Stimulated activated CD8-positive, alpha-beta memory T cell treated with anti-CD3 and anti-CD28 coated beads, Interleukin-15, amount 100 ng/mL, for 24 hours (primary cell): ENCODE measurements around the gene FGD1.
A peak's percentile ranks its signal among the peaks of the same experiment; 100 is the strongest.

ENCODE experiments used
- DNase-seq: peaks from one replicate; pipeline ENCODE4 v3.0.0-alpha.2; 2020; ENCODE audit warnings: low read depth

The FGD1 gene

DNA sequence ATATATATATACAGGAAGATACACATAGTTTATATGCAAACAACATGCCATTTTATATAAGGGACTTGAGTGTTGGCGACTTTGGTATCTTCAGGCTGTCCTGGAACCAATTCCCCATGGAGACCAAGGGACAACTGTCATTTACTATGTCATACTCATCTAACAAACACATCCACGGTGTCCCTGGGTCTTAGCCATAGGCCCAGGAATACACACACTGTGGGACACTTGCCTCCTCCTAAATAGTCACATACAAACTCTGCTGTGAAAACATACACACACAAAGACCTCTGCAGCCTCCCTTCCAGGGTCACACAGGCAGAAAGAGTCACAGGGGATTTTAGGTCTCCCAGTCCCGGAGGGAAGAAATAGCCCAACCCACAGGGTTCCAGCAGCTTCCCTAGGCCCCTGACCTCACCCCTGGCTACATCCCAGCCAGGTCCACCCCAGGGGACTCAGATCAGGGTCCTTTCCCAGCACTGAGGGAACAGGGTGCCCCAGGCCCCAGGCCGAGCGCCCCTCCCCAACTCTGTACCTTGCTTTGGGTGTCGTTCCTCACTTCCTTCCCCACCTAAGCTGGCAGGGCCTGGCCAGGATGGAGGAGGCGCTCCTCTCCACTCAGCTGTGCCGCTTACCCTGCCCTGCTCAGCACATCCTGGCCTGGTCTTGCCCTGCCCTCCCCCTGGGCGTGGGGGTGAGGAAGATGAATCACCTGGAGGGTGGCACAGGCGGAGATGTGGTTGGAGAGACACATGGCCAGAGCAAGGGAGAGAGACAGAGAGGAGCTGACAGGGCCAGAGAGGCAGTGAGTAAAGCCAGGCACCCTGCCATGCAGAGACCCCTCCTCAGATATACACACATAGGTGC lies 21.8 kb downstream of the FGD1 start:
- no peak for DNase-seq

DNA sequence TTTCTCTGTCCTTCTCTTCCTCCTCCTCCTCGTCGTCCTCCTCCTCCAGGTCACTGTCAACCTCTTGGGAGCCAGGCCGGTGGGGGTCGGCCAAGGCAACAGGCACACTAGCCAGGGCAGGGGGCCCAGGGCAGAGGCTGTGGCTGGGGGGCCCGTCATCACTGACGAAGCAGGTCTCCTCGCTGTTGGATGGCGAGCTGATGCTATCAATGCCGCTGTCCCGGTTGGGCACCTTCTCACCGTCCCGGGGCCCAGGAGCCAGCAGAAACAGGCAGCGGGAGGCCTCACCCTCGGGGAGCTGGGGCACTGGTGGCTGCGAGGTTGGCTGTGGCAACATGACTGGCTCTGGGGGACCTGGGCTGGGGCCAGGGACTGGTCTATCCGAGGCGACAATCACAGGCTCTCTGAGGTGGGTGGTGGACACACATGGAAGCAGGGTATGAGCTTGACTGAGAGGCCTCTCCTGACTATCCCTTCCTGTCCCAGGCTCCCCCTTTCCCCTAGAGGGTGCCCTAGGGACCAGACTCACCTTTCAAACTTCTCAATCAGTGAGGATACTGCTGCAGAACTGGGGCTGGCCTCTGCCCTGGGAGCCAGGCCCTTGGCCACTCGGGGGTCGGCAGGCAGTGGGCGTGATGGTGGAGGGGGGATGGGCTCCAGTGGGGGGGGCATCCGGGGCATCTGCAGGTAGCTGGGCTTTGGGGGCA lies 25.8 kb downstream of the FGD1 start:
- no peak for DNase-seq

DNA sequence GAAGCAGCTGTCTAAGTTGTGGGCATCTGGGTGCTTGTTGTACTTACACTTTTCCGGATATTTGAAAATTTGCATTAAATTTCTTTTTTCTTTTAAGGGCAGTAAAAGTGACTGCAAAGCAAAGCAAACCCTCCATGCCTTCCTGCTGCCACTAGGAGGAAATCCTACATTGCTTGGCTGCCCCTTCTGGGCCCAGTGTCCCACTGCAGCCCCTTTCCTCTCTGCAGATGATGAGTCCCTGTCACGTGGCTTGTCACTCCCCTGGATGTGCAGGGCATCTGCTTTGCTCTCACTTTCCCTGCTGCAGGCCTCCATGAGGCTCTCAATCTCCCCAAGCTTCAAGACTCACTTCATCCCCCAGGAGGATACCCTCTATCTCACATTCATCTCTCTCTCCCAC lies 43.1 kb downstream of the FGD1 start:
- no peak for DNase-seq

DNA sequence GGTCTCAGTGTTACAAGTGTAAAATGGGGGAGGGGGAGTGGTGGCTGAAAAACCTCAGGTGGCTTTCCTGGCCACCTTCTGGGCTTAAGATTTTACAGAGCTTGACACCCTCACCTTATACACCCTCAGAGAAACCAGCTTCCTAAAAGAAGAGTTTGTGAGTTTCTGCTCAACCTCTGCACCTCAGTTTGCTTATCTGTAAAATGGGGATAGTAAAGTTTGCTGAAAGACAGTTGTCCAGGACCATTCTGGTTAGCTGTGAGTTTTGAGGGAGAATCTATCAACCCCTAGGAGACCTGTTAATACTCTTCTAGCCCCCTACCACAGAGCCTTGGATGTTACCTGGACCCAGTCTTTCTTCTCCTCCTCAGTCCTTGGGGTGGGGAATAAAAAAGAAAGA lies 46.1 kb downstream of the FGD1 start:
- no peak for DNase-seq

DNA sequence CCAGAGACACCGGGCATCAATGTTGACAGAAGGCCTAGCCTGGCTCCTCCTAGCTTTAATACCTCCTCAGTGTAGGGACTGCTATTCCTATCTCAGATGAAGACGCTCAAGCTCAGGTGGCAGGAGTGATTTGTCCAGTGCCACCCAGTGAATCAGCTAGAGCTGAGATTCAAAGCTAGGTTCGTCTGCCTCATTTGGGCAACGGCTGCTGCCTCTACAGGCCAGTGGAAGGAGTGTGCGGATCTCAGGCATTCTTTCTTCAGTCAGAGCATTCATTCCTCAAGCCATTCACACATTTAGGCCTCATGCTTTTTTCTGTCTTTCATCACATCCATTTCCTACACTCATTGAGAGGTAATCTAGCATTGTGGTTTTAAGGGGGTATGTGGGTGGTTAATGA lies 48.6 kb downstream of the FGD1 start:
- DNase-seq, result no peak

DNA sequence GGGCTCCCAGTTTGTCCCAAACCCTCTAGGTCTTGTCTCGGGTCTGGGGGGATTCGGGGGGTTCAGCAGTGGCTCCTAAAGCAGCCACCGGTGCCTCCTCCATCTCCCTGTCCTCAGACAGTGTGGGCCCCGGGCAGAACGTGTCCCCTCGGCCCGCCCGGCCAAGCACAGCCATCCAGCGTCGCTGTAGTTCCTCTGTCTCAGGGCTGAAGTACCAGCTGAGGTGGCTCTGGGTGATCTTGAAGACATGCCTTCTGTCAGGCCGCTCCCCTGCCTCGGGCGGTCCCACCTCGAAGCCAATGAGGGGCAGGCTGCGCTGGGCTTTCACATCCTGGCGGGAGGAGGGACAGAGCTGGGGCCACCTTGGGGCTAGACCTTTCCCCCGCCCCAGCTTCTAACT lies 50.0 kb downstream of the FGD1 start:
- DNase-seq, result no peak

DNA sequence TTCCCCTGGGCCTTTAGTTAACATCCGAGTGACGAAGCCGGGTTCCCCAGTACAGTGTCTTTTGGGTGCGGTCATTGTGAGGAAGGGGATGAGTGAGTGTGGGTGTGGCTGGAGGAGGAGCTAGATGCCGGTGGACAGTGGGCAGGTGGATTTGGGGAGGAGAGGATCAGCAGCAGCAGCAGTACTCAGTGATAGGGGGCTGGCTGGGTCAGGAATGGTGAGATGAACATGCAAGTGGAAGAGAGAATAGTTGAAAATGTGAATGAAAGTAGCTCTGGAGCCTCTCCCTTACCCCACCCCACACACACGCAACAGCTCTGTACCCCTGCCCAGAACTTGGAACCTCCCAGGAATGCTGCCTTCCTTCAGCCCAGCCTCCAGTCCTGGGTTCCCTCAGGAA lies 51.3 kb downstream of the FGD1 start:
- no peak for DNase-seq

DNA sequence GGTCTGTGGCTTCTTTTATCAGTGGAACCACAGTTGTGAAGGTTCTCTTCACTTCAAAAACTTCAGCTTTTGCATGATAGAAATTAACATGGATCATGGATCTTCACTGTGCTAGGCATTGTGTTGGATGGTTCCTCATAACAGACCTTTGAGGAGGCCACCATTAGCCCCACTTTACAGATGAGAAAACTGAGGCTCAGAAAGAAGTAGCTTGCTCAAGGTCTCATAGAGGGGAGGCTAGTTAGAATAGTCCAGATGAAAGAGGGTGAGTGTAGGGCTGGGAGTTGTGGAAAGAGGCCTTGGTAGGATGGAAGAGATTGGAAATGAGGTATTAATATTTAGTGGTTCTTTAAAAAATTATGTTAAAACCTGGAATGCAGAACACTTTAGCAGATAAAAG lies 53.2 kb downstream of the FGD1 start:
- DNase-seq, result no peak

DNA sequence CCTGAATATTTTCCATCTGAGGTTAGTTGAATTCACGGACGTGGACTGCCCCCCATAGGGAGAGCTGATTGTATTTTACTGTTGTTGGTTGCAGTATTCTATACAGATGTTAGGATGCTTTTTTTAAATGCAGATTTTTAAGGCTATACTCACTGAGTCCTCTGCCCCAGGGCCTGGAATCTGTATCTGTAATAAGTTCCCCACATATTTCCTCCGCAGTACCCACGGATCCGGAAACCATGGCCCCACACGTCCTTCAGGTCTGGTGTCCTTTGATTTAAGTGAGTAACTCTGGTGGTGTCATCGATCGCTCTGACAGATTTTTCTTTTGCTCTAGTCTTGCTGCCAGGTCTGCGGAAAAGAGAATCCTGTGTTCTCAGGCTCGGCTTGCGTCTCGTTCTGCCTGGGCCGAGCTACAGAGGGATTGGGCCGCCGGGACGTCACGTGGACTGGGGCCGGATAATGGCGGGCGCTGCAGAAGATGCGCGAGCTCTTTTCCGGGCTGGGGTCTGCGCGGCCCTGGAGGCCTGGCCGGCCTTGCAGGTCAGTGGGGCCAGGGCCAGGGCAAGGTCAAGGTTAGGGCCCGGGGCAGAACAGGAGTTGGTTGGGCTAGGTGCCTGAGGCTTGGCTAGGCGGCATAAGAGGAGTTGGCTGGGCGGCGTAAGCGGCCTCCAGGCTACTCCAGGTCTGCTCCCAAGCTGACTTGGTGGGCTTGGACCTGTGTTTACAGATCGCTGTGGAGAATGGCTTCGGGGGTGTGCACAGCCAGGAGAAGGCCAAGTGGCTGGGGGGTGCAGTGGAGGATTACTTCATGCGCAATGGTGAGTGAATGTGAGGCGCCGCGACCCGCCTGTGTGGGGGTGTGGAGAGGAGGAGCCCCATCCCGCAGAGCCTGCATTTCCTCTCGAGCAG lies 55.8 kb downstream of the FGD1 start, which contains the start of gene TSR2:
TSR2 (plus strand) TSS at position 445 of the 912 bp plus-strand sequence; CDS start at position 463, 18 bp downstream.
- peak; percentile 36 for DNase-seq

DNA sequence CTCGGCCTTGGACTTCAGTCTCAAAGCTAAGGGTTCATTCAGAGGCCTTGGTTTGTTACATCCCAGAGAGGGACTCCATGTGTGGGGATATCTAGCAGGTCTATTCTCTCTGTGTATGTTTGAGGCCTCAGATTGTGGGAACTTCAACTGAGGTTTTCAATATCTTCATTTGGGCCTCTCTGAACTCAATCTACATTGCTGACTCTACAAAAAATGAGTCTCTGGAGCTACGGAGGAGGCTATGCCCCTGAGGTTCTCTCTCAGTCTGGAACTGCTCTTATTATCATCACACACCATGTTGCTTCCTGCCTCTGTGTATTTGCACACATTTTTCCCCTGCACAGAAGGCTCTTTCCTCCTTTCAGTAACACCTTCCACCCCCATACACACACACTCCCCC lies 60.9 kb downstream of the FGD1 start:
- no peak for DNase-seq

DNA sequence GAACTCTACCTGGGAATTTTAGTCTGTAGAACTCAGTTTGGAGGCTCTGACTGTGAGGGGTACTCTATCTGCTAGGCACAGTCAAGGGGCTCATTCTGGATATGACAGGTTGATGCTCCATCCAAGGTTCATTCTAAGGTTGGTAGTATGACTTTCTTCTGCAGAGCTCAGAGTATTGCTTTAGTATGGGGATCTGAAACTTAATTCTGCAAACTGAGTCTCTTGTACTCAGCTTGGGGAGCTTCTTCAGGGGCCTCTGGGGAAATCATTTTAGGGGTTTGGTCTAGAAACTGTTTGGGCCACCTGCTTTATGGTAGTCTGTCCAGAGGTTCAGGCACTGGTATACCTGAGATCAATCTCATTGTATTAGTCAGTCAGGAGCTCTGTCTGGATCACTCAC lies 65.5 kb downstream of the FGD1 start:
- no peak for DNase-seq

DNA sequence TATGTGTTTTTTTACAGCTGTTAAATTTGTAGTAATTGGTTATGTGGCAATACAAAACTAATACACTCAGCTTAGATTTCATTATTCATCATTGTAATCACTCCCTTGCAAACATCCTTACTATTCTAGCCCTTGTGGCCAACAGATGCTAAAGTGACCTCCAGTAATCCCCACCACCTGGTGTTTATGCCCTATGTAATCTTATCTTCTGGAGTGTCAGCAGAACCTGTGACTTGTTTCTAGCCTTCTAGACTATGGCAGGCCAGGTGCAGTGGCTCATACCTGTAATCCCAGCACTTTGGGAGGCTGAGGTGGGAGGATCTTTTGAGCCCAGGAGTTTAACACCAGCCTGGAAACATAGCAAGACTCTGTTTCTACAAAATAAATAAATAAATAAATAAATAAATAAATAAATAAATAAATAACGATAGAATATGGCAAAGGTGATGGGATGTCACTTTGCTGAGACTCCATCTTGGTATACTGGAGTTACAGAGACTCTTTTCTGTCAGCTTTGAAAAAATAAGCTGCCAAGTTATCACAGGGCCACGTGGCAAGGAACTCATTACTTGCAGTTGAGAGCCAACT lies 68.1 kb downstream of the FGD1 start:
- no peak for DNase-seq

DNA sequence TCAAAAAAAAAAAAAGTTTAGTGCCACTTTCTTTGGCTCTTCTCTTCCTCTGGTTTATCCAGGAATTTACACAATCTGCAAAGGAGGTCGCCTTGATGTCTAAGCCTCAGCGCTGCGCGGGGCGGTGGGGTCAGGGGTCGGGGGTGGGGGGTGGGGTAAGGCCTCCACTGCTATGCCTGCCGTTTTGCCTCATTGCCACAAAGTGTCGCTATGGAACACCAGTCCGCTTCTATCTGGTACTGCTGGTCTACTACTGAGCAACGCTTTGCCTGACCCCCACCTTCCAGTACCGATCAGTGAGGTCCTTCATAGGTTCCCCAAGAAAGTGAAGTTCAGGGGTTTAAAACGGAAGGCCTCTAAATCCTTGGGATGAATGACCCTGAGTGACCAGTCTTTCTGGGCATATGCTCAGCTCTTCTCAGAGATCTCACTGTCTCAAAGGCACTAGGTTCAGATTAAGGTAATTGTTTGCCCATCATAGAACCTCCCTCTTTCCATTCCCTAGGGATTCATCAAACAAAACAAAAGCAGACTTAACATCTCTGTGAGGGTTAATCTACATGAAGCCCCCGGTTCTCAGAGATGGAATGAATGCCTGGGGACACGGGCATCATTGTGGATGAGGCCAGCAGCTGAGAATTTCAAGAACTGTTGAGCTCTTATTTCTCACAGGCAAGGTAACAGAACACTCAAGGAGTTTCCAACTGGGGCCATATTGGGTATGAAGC lies 72.7 kb downstream of the FGD1 start:
- no peak for DNase-seq

DNA sequence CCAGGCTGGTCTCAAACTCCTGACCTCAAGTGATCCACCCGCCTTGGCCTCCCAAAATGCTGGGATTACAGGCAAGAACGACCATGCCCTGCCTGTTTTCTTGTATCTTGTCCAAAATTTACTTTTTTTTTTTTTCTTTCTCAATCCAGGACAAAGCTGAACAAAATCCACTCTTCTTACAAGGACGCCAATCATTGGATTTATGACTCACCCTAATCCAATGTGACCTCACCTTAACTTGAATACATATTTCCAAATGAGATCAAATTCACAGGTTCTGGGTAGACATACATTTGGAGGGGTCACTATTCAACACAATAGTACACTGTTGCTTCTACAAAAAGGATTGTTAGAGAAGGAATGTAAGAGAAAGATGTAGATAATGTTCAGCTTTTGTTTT lies 73.9 kb downstream of the FGD1 start:
- DNase-seq, result no peak

DNA sequence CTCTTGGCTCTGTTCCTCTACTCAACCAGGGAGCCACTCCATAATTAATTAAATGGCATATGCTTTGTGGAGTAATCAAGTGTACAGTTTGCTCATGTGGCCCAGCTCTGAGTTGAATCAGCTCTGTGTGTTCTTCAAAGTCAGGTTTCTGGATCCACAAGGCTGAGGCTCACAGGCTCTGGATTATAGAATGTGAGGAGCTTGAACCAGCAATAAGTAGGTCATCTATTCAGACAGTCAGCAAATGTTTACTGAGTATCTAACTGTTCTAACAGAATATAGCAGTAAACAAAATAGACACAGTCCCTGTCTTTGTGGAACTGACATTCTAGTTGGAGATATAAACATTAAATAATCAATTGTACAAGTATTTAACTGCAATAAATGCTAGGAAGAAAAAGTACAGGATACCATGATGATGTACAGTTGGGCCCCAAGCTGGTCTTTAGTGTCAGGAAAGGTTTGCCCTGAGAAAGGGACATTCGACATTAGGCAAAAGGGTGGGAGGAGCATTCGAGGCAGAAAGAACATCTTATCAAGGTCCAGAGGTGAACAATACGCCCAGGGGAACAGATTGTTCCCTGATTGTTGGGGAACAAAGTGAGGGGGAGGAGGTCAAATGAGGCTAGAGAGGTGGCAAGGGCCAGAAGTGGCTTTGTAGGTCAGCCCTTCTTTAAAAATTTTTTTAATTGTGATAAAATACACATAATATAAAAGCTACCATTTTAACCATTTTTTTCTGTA lies 76.3 kb downstream of the FGD1 start:
- no peak for DNase-seq

DNA sequence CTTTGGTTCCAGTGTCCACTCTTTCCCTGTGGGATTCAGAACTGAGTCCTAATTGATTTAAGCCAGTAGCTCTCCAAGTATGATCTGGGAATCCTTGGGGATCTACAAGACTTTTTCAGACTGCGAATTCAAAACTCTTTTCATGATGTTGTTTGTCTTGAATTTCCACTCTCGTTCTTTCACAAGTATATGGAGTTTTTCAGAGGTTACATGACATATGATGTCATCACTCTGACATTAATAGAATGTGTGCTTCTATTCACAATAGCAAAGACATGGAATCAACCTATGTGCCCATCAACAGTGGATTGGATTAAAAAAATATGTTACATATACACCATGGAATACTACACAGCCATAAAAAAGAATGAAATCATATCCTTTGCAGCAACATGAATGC lies 79.1 kb downstream of the FGD1 start:
- no peak for DNase-seq

DNA sequence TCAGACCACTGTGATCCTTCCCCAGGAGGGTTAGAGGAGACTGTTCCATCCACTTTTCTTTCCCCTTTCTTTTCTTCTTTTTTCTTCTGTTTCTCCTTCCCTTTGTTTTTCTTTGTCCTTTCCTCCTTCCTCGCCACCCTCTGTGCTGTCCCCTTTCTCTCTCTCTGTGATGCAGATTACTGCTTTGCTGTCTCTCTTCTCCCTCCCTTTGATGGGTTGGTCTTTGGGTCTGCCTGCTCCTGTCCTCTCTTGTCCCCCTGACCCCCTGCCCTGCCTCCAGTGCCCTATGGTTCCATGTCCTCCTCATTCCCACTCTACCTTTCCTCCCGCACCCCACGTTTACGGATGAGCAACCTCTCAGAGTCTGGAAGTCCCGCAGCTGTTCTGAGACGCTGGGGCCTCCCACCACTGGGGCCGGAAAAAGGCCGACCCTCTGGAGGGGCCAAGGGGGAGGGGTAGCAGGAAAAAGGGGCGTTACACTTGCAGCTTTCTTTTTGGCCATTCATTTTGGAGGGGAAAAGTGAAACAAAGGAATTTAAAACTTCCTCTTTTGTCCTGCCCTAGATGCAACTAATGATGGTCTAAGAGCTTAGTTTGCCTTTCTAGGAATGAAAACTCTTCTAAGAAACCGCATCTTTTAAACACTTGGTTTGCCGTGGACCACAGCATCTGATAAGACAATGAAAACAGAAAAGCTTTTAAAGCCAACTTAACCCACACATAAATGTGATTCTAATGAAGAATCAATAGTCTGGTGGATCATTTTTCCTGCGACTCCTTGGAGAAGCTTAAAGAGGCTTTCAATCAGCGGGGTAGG lies 80.3 kb downstream of the FGD1 start:
- no peak for DNase-seq

DNA sequence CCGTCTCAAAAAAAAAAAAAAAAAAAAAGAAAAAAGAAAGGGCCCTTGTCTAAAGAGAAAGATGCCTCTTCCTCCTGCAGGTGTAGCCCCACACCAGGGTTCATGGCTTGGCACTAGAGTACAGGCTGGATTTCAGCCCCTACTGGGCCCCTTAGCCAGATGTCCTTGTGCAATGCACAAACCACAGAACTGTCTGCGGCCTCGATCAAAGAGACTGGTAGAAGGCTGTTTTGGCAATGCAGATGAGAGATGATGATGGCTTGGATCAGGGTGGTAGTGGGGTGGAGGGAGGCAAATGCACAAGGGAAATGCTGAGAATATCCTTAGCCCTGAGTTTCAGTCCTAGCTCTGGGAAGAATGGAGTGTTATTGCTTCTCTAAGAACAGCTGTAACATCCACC lies 82.3 kb downstream of the FGD1 start:
- DNase-seq, result no peak

DNA sequence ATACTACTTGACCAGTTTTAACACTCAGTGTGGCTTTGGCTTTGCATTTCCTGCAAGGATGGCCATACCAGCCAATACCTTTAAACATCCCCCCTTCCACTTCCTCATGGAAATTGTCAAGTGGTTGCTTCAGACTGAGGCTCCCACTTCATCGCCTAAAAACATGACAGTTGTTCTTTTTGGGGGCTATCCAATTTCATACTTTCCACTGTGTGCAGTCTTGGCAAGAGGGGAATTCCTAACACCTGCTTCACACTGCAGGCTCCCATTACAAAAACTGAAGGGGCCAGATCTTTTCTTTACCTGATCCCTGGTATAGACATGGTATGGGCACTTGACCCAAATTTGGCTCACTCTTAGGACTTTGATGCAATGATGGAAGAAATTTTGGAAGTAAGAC lies 84.3 kb downstream of the FGD1 start:
- no peak for DNase-seq

DNA sequence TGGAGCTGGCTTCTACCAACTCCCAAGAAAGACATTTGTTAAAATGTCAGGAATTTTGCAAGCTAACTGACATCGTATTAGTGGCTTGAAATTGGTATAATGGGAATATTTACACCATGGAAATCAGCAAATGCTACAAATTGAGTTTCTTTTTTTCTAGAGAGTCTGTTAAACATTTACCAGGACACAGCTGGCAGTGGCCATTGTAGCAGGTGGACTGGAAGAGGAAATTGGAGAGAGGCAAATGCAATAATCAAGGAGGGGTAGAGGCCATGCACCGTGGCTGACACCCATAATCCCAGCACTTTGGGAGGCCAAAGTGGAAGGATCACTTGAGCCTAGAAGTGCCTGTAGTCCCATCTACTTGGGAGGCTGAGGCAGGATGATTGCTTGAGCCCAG lies 88.8 kb downstream of the FGD1 start:
- no peak for DNase-seq
